Measurements from ENCODE around the gene ERAL1.

DNA sequence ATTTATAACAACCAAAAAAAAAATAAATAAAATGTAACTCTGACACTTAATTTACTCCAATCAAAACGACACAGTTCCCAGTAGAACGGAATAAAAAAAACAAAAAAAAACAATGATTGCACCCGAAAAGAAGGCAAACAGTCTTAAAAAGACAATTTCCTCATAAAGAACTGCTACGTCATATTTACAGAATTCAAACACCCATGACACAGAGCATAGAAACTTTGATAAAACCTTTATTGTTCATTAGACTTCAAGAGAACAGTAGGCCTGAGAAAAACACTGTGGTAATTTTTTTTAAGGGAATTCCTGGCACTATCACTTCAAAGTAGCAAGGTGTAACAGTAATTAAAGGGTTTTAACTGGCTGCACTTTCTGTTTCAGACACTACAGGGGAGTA is 38.3 kb upstream of the ERAL1 start:
- TF ChIP-seq ZNF274 (IDR thresholded peaks at IDR 0.05; ENCODE audit: low read depth, low read length), result no peak
- no peak for TF ChIP-seq YY1 (IDR thresholded peaks at IDR 0.05; ENCODE audit: insufficient read depth, insufficient read length)

Measured in NT2/D1 (cell line).